ENCODE measurements around the gene SLC1A3.

The SLC1A3 gene

DNA sequence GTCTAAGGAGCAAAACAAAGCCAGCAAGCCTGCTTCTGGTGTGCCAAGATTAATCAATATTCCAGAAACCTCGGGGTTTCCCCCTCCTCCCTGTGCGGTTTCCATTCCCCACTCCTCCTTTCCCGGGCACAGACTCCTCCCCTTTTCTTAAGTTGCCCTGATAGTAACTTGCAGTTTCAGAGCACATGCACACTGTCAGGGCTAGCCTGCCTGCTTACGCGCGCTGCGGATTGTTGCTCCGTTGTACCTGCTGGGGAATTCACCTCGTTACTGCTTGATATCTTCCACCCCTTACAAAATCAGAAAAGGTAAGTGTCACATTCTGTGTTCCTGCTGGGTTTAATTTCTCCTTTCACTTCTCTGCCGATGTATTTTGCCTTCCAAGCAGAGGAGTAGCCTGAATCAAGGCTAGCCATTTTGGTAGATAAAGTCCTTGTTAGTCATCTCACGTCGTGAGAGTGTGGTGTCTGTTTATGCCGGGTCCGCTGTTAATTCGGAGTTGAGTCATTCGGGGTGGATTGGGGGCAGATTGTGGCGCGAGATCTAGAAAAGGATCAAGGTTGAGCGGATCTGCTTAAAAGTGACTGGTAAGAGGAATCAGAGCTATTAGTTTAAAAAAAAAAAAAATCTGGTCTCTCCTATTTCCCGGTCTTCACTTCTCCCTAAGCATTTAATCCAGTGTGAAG is at the start of gene SLC1A3:
SLC1A3 (plus strand) TSS at position 179 of the 686 bp plus-strand sequence. CDS start 1,818 bp downstream, outside the sequence.
- DNase-seq (ENCODE audit: low read depth), result peak; percentile 10
- TF ChIP-seq, protein P1, sequence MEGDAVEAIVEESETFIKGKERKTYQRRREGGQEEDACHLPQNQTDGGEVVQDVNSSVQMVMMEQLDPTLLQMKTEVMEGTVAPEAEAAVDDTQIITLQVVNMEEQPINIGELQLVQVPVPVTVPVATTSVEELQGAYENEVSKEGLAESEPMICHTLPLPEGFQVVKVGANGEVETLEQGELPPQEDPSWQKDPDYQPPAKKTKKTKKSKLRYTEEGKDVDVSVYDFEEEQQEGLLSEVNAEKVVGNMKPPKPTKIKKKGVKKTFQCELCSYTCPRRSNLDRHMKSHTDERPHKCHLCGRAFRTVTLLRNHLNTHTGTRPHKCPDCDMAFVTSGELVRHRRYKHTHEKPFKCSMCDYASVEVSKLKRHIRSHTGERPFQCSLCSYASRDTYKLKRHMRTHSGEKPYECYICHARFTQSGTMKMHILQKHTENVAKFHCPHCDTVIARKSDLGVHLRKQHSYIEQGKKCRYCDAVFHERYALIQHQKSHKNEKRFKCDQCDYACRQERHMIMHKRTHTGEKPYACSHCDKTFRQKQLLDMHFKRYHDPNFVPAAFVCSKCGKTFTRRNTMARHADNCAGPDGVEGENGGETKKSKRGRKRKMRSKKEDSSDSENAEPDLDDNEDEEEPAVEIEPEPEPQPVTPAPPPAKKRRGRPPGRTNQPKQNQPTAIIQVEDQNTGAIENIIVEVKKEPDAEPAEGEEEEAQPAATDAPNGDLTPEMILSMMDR (IDR thresholded peaks at IDR 0.05; ENCODE audit: low read depth, low read length, missing control alignments), result no peak
- H3K4me3 ChIP-seq (ENCODE audit: low read depth, low read length), result peak within 1 kb of the TSS; percentile 51

DNA sequence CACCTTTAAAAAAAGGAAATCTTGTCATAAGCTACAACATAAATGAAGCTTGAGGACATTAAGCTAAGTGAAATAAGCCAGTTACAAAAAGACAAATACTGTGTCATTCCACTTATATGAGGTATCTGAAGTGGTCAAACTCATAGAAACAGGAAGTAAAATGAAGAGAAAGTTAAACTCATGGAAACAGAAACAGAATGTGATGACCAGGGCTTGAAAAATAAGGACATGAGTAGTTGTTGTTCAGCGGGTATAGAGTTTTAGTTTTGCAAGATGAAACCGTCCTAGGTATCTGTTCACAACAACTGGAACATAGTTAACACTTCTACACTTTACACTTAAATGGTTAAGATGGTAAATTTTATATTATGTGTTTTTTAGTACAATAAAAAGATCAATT is 47.8 kb upstream of the SLC1A3 start:
- DNase-seq (ENCODE audit: low read depth), result no peak
- H3K4me3 ChIP-seq (ENCODE audit: low read depth, low read length), result no peak overlapping the region
- TF ChIP-seq, protein P1 (IDR thresholded peaks at IDR 0.05; ENCODE audit: low read depth, low read length, missing control alignments), result no peak

DNA sequence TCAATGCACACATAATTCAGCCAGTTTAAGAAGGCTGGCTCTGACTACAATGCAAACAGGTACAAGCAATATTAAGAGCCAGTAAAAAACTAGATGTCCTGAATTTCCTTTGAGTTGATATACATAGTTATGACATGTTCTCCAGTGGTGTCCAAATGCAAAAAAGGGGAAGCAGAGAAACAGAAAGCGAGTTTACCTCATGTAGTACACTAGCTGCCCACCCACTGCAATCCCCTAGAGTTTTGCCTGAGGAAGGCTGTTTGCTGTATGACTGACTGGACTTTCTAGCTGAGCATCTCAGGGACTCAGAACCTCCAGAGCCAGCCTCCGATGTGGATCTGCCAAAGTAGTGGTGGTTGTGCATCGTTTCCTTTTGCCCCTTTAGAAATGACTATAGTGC is 44.8 kb upstream of the SLC1A3 start:
- no peak for DNase-seq (ENCODE audit: low read depth)
- no peak overlapping the region for H3K4me3 ChIP-seq (ENCODE audit: low read depth, low read length)
- TF ChIP-seq, protein P1 (IDR thresholded peaks at IDR 0.05; ENCODE audit: low read depth, low read length, missing control alignments), result no peak

DNA sequence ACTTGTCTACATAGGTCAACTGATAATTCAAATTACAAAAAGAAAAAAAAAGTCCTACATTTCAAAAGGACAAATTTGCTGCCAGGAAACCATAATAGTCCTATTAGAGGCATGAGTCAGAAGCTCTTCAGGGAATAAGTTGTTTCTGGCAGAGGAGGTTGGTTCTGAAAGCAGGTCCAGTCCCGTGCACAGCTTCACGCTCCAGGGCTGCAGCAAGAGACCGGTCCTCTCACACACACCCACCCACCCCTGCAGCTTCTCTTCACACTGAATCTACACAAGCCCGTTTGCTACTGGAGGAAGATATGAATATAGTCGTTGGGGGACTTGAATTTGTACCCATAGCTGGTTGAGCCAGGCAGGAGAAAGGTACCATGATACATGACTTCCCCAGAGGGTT is 36.9 kb upstream of the SLC1A3 start:
- TF ChIP-seq, protein P1 (IDR thresholded peaks at IDR 0.05; ENCODE audit: low read depth, low read length, missing control alignments), result no peak

DNA sequence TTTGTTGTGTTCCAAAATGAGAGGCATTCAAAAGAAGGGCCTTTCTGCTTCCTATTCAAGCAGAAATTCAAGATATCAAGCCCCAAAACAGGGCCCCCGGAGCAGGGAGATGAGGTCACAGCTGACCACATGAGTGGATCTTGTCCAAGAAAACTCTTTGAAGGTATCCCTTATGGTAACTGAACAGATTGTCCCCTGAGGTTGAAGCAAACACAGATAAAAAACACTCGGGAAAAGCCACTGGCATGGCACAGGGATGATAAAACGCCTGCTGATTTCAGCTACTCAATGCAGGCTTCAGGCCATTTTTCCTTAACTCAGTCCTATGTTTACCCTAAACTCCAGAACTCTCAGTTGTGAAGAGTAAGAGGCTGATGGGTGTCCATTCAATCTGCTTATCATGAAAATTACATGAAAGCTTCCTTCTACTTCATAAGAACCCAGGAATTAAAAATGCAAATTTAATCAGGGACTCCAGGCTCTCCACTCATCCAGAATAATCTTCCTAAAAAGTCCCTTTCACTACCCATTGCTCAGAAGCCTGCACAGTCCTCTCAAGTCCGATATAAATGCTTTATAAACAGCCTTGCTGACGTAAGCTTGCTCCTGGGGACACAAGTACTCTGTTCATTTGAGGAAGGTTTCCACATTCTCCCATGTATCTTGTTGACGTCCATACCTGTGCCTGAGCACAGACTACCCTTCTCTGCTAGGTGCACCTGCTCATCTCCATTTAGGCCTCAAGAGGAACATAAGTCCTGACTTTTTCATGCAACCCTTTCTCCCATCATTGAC is 35.9 kb upstream of the SLC1A3 start:
- no peak overlapping the region for H3K4me3 ChIP-seq (ENCODE audit: low read depth, low read length)
- DNase-seq (ENCODE audit: low read depth), result no peak
- TF ChIP-seq, protein P1 (IDR thresholded peaks at IDR 0.05; ENCODE audit: low read depth, low read length, missing control alignments), result no peak

More for the DNA sequence above, 36.9 kb upstream of the SLC1A3 start:
- no peak for DNase-seq (ENCODE audit: low read depth)
- H3K4me3 ChIP-seq (ENCODE audit: low read depth, low read length), result no peak overlapping the region

DNA sequence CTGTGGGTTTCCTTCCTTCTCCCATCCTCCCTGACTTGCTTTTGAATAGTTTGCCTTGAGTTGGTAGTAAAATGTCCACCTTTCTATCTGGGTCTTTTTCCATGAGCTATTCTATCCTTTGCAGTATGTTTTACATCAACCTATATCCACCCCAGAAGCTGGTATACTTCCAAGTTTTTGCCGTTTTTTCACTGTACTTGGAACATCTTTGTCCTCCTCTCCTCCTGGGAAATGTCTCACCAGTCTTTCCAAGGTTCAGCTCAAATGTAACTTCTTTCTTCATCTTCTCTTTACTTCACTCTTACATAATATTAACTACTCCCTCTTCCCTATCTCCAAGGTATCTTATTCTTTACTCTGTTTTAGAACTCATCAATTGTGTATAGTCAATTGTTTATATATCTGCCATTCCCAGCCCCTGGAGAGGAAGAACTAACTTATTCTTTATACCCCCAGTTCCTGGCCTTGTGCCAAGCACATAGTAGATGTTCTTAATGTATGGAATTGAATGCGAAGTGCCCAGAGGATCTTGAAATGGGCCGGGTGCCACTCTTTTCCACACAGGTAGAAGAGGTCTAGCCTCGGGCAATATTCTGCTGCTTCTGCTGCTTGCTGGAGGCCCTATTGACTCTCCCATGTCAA is 34.9 kb upstream of the SLC1A3 start:
- DNase-seq (ENCODE audit: low read depth), result no peak
- H3K4me3 ChIP-seq (ENCODE audit: low read depth, low read length), result no peak overlapping the region
- TF ChIP-seq, protein P1 (IDR thresholded peaks at IDR 0.05; ENCODE audit: low read depth, low read length, missing control alignments), result no peak
